AG04450 (cell line): ENCODE results near the gene ARL5B. TPM values are rescaled to one million over a fixed set of nuclear protein-coding genes. Genes with fewer than 3 reads are reported as not detected.

ENCODE experiments used
- CTCF ChIA-PET: fragments of 300-600, 350-600 bp; formaldehyde crosslinking; extraction: SDS; loops from one replicate; lab custom pipeline; 2022; ENCODE audit warnings: antibody characterized with exemption, inconsistent platforms; lab: Charles Lee
- POLR2A ChIA-PET: fragments of 350-600 bp; formaldehyde crosslinking; extraction: SDS; loops from one replicate; lab custom pipeline; 2021; ENCODE audit warnings: antibody characterized with exemption, inconsistent platforms; lab: Yijun Ruan, JAX
- DNase-seq: peaks from one replicate; pipeline ENCODE4 v3.0.0-alpha.2; 2011; ENCODE audit warnings: low read depth, low spot score
- H3K27ac ChIP-seq: one replicate; pipeline ENCODE4 v1.5.1; 2012; ENCODE audit warnings: low read depth, low read length, control low read depth
- H3K27me3 ChIP-seq: one replicate; pipeline ENCODE4 v1.6.0; 2012; ENCODE audit warnings: low read length; ENCODE audit not compliant: control insufficient read depth, insufficient read depth
- H3K4me3 ChIP-seq: 2 replicates; pipeline ENCODE4 v1.5.1; 2011; ENCODE audit warnings: mild to moderate bottlenecking, low read depth, low read length, control low read depth
- H3K9me3 ChIP-seq: 2 replicates; pipeline ENCODE4 v1.5.1; 2012; ENCODE audit warnings: low read length; ENCODE audit not compliant: control insufficient read depth, insufficient read depth
- polyA minus RNA-seq: library from RNA; depleted of rRNA, polyadenylated mRNA; stranded (reverse); fragments of >200 nt; gene quantifications from 2 replicates; pipeline ENCODE4 v1.2.3, GENCODE V29; 2011; rRNA and poly(A)+ RNA removed
- polyA plus RNA-seq: library from polyadenylated mRNA; depleted of rRNA; stranded (reverse); fragments of >200 nt; gene quantifications from 2 replicates; pipeline ENCODE4 v1.2.3, GENCODE V29; 2011; rRNA removed
- TF ChIP-seq, protein P1 (sequence below): IDR thresholded peaks from 2 replicates; pipeline ENCODE4 v1.5.1; 2011; ENCODE audit warnings: low read depth, low read length, control low read depth, inconsistent platforms

The ARL5B gene
- polyA plus RNA-seq (15.1 and 24.2 TPM in 2 replicates), polyA minus RNA-seq (10.9 and 25.4 TPM in 2 replicates)

GRCh38 chr10:18659125-18659818 is at the start of gene ARL5B:
ARL5B (plus strand) TSS chr10:18659431; CDS start chr10:18659638, 207 bp downstream.
- H3K27me3 ChIP-seq: no peaks in the 10 kb centered on the region
- ChIA-PET CTCF (interaction anchor here (0.6 kb wide), 1 partner anchor 38 kb away, joined by 4 read pairs; no protein-coding TSS in a partner anchor), POLR2A (interaction anchor here (0.6 to 1.9 kb wide), 12 partner anchors 8 to 996 kb away, joined by 3 to 11 read pairs (median 5); no protein-coding TSS in a partner anchor)
- DNase-seq: peak; percentile 99
- TF ChIP-seq, protein P1, sequence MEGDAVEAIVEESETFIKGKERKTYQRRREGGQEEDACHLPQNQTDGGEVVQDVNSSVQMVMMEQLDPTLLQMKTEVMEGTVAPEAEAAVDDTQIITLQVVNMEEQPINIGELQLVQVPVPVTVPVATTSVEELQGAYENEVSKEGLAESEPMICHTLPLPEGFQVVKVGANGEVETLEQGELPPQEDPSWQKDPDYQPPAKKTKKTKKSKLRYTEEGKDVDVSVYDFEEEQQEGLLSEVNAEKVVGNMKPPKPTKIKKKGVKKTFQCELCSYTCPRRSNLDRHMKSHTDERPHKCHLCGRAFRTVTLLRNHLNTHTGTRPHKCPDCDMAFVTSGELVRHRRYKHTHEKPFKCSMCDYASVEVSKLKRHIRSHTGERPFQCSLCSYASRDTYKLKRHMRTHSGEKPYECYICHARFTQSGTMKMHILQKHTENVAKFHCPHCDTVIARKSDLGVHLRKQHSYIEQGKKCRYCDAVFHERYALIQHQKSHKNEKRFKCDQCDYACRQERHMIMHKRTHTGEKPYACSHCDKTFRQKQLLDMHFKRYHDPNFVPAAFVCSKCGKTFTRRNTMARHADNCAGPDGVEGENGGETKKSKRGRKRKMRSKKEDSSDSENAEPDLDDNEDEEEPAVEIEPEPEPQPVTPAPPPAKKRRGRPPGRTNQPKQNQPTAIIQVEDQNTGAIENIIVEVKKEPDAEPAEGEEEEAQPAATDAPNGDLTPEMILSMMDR: no peak
- no peaks in the 10 kb centered on the region; the same call in 1 of the 2 replicates for H3K9me3 ChIP-seq
- H3K27ac ChIP-seq: peak within 1 kb of the TSS; percentile 99
- peak within 1 kb of the TSS; percentile 97 for H3K4me3 ChIP-seq

- CTCF ChIA-PET: no interaction called here
- no peak overlapping the region for H3K4me3 ChIP-seq
- H3K27me3 ChIP-seq: no peaks in the 10 kb centered on the region
- H3K27ac ChIP-seq: no peak overlapping the region
- H3K9me3 ChIP-seq: no peaks in the 10 kb centered on the region
- TF ChIP-seq, protein P1: no peak
- DNase-seq: no peak
- POLR2A ChIA-PET: no interaction called here
These were observed 48.7 kb upstream of the ARL5B start for GRCh38 chr10:18610517-18610916.

- no peak overlapping the region for H3K4me3 ChIP-seq
- POLR2A ChIA-PET: no interaction called here
- H3K27ac ChIP-seq: no peak overlapping the region
- TF ChIP-seq, protein P1: no peak
- CTCF ChIA-PET: no interaction called here
- no peaks in the 10 kb centered on the region for H3K9me3 ChIP-seq
- no peak for DNase-seq
- H3K27me3 ChIP-seq: no peaks in the 10 kb centered on the region
These were observed 48.1 kb upstream of the ARL5B start for GRCh38 chr10:18611168-18611567.

DNA sequence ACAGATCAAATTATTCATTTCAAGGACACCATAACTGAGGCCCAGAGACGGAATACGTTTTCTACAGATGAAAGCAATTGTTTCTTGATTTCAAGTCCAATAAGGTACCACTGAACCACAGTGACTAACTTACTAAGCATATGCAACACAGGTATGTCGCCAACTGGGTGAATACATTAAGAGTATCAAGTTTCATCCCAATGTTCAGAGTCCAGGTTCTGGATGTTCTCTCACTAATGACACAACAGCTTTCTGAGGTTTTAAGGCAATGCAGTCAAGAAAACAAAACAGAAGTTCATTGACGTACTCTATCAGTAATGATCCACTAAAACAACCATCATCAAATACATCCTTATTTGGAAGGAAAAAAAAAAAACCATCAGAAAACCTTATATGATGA is 43.6 kb upstream of the ARL5B start:
- POLR2A ChIA-PET: no interaction called here
- DNase-seq: no peak
- CTCF ChIA-PET: no interaction called here

More for the DNA sequence above, 43.6 kb upstream of the ARL5B start:
- Histone ChIP-seq H3K9me3 (no peaks in the 10 kb centered on the region), H3K27ac (no peak overlapping the region), H3K27me3 (no peaks in the 10 kb centered on the region), H3K4me3 (no peak overlapping the region)
- TF ChIP-seq, protein P1: no peak
